Natural killer cell treated with Interleukin-12 subunit alpha and Interleukin-12 subunit beta and Interleukin-15 and Interleukin-18, amount 100 ng/mL, for 72 hours (primary cell): ENCODE measurements around the gene VIPAS39. TPM values are rescaled to one million over a fixed set of nuclear protein-coding genes. Genes with fewer than 3 reads are reported as not detected.

Experiments
- ATAC-seq, 2 donors: fragments of 150-1000 bp; cut with Tn5 transposase in 1 of 2; sonication (Bioruptor Pico), chemical (Tn5 transposase) in 1 of 2; 2 replicates each; pipeline ENCODE4 v1.10.0; 2021
- DNase-seq: peaks from one replicate; pipeline ENCODE4 v3.0.0; 2022; ENCODE audit warnings: low spot score
- H3K27ac Mint-ChIP-seq, 2 donors: 1 replicate in 1 of 2; 2 replicates in 1 of 2; pipeline ENCODE4 v1.8.0; 2022; ENCODE audit warnings: mixed read lengths in 2 of 2, mild to moderate bottlenecking in 1 of 2, moderate library complexity in 1 of 2
- H3K27me3 Mint-ChIP-seq, 2 donors: 1 replicate in 1 of 2; 2 replicates in 1 of 2; pipeline ENCODE4 v1.8.0; 2022; ENCODE audit warnings: mixed read lengths in 2 of 2
- H3K36me3 Mint-ChIP-seq: one replicate; pipeline ENCODE4 v1.8.0; 2022; ENCODE audit warnings: mixed read lengths
- H3K4me1 Mint-ChIP-seq, 2 donors: 1 replicate in 1 of 2; 2 replicates in 1 of 2; pipeline ENCODE4 v1.8.0; 2022; ENCODE audit warnings: low read depth in 2 of 2, mixed read lengths in 2 of 2, mild to moderate bottlenecking in 1 of 2
- H3K4me3 Mint-ChIP-seq: one replicate; pipeline ENCODE4 v1.8.0; 2022; ENCODE audit warnings: mixed read lengths
- H3K9me3 Mint-ChIP-seq: 2 replicates; pipeline ENCODE4 v1.8.0; 2022; ENCODE audit warnings: mixed read lengths
- total RNA-seq, 2 donors: library from RNA; stranded (reverse); gene quantifications; one replicate each; pipeline ENCODE4 v1.2.3, GENCODE V29; 2022

VIPAS39 gene
- total RNA-seq, 2 donors from 2014 or later: 19.0 to 22.0 TPM

DNA sequence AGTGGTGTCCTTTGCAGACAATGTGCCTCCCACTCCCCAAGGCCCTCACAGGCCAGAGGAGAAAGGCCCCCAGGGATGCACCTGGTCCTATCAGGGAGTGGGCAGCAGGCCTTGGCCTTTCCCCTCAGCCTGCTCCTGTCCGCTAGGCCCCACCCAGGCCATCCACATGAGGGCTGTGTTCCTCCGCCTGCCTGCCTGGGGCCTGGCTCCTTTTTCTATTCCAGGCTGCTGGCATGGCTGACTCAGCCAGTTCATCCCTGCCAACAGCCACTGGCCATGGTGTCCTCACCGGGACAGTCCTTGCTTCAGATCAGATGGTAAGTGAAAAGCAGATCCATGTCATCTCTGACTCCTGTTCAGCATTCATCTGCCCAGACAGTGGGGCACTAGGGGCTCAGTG is 27.9 kb upstream of the VIPAS39 start:
- no peak overlapping the region for H3K4me3 Mint-ChIP-seq
- no peaks in the 10 kb centered on the region for H3K36me3 Mint-ChIP-seq
- DNase-seq (no peak), ATAC-seq (peak; percentile 11 to 51)
- no peaks in the 10 kb centered on the region for H3K9me3 Mint-ChIP-seq
- H3K27ac Mint-ChIP-seq: no peak overlapping the region
- no peaks in the 10 kb centered on the region for H3K27me3 Mint-ChIP-seq
- no peaks in the 10 kb centered on the region for H3K4me1 Mint-ChIP-seq

DNA sequence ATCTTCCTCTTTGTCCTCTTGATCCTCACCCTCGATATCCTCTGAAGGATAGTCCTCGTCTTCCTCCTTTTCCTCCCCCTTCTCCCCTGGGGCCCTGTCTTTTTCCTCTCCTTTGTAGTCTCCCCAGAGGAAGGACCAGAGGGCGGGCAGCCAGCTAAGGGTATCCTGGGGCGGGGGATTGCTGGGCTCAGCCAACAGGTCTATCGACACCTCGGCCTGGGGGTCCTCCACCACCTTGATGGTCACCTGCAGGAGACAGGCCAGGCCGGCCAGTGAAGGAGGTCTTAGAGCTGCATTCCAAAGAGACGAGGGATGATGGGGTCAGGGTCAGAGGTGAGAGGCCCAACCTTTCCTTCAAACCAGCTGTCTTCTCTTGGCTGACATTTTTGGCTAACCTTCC is 25.0 kb upstream of the VIPAS39 start:
- Mint-ChIP-seq H3K27me3 (no peaks in the 10 kb centered on the region), H3K9me3 (no peaks in the 10 kb centered on the region), H3K4me3 (no peak overlapping the region), H3K36me3 (no peaks in the 10 kb centered on the region), H3K4me1 (no peaks in the 10 kb centered on the region), H3K27ac (peak overlapping the region in 1 of 2 donors; percentile 55)
- ATAC-seq (no peak), DNase-seq (no peak)

DNA sequence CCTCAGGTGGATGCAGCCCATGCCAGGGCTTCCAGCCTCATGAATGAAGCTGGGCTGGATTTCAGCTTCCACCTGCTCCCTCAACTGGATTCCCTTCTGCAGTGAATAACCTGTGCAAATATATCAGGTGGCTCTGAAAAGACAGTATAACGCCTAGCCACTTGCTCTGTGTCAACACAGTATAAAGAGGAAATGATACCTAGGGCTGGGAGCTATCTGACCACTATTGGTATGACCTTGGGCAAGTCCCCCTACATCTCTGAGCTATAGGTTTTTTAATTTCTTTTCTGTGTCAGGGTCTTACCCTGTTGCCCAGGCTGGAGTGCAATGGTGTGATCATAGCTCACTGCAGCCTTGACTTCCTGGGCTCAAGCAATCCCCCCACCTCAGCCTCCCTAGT is 21.4 kb upstream of the VIPAS39 start:
- Mint-ChIP-seq H3K9me3 (no peaks in the 10 kb centered on the region), H3K36me3 (no peaks in the 10 kb centered on the region), H3K4me3 (no peak overlapping the region), H3K27me3 (no peaks in the 10 kb centered on the region), H3K27ac (no peak overlapping the region), H3K4me1 (no peaks in the 10 kb centered on the region)
- ATAC-seq (no peak), DNase-seq (no peak)

DNA sequence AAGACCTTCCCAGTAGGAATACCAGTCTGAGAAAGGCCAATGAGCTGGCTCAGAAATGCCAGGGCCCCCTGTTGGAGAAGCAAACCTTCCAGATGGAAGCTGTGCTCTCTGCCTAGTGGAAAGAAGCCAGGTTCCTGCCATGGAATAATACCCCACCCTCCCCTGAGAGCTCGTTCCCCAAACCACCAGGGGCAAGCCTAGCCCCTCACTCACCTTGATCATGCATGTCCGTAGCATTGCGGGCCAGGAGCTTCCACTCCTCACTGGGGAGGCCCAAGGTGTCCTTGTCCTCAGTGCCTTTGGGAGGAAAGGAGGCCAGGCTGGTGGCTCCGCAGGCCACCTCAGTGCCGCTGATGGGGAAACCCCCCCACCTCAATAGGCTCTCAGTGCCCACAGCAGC is 20.6 kb upstream of the VIPAS39 start:
- no peaks in the 10 kb centered on the region for H3K27me3 Mint-ChIP-seq

DNA sequence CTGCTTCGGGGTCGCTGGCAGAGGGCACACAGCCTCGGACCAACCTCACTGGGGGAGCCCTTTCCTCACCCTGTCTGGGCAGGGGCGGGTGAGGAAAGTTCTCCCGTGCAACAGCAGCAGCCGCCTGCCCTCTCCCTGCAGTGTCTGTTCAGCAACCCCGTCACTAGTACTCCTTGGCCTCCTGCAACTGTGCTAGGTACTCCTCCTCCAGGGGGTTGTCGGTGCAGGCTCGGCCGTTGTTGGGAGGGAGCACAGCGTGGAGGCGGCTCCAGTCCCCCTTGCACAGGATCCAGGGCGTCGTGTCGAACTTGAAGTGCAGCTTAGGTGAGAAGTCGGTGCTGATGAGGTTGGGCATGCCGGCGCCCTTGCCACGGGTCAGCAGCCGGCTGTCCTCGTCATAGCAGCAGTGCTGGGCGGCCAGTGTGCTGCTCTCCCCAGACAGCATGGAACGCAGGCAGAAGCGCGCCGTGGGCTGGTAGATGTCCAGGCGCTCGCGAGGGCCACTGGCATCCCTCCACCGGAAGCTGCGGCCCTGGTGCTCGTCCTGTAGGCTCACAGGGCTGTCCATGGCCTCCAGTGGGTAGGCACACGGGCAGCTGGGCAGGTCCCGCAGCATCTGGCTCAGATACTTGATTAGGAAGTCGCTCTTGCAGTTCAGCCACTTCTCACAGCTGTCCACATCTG is 18.2 kb upstream of the VIPAS39 start:
- ATAC-seq: peak; percentile 8 to 37
- no peak overlapping the region for H3K4me3 Mint-ChIP-seq
- H3K27ac Mint-ChIP-seq: no peak overlapping the region
- no peaks in the 10 kb centered on the region for H3K36me3 Mint-ChIP-seq
- DNase-seq: no peak
- H3K4me1 Mint-ChIP-seq: no peaks in the 10 kb centered on the region
- H3K9me3 Mint-ChIP-seq: no peaks in the 10 kb centered on the region
- no peaks in the 10 kb centered on the region for H3K27me3 Mint-ChIP-seq

More for the DNA sequence above, 20.6 kb upstream of the VIPAS39 start:
- no peak overlapping the region for H3K4me3 Mint-ChIP-seq
- H3K4me1 Mint-ChIP-seq: no peaks in the 10 kb centered on the region
- H3K9me3 Mint-ChIP-seq: no peaks in the 10 kb centered on the region
- ATAC-seq (no peak), DNase-seq (no peak)
- no peaks in the 10 kb centered on the region for H3K36me3 Mint-ChIP-seq
- H3K27ac Mint-ChIP-seq: no peak overlapping the region

DNA sequence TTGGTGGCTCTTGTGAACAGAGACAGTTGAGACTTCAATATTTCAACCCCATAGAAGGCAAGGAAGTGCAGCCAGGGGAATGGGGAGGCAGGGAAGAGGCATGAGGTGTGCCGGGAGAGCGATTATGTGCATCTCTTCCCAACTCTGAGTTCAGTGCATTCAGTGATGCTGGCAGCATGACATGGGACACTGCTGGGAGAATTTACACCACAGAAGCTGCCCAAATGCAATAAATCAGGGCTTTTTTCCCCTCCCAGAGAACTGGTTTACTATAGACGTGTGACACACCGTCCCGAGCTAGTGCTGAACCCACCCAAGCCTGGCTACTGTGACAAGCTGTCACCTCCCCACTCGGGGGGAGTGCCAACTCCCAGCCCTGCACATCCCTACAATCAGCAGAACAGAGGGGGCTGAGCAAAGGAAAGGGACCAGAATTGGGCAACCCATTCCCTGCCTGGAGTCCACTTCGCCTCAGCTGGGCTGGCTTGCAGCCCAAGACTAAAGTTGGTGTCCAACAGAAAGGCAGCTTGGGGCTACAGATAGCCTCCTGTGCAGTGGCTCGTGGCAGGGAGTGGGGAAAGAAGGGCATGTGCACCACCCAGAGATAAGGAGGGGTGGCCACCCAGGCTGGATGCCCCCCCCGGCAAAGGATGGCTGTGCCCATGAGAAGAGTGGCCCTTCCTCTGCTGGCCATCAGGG is 17.2 kb upstream of the VIPAS39 start:
- H3K36me3 Mint-ChIP-seq: peaks cover under 1% of the 10 kb centered on the region

DNA sequence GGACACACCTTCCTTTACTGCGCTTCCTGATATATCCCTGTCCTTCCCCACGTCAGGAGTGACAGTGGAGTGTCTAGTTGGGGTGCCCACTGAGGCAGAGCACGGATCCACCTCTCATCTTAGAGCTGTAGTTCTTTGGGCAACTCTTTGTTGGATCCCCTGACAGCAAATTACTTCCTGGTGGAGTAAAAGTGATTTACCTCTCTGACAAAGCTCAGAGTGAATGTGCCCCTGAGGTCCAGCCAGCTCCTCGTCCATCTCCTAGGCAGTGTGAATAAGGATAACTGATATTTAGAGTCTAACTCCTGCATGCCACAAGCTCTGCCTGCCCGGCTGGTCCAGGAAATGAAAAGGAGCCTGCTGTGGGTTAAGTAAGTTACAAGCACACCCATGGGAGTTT is 16.5 kb upstream of the VIPAS39 start:
- no peak overlapping the region for H3K4me3 Mint-ChIP-seq
- no peaks in the 10 kb centered on the region for H3K4me1 Mint-ChIP-seq
- peaks cover 7% of the 10 kb centered on the region for H3K36me3 Mint-ChIP-seq
- H3K27me3 Mint-ChIP-seq: no peaks in the 10 kb centered on the region
- H3K27ac Mint-ChIP-seq: no peak overlapping the region
- ATAC-seq (no peak), DNase-seq (no peak)
- H3K9me3 Mint-ChIP-seq: no peaks in the 10 kb centered on the region

More for the DNA sequence above, 17.2 kb upstream of the VIPAS39 start:
- DNase-seq: no peak
- Mint-ChIP-seq H3K27ac (no peak overlapping the region), H3K4me3 (no peak overlapping the region), H3K27me3 (no peaks in the 10 kb centered on the region), H3K9me3 (no peaks in the 10 kb centered on the region), H3K4me1 (no peaks in the 10 kb centered on the region)
- no peak for ATAC-seq

DNA sequence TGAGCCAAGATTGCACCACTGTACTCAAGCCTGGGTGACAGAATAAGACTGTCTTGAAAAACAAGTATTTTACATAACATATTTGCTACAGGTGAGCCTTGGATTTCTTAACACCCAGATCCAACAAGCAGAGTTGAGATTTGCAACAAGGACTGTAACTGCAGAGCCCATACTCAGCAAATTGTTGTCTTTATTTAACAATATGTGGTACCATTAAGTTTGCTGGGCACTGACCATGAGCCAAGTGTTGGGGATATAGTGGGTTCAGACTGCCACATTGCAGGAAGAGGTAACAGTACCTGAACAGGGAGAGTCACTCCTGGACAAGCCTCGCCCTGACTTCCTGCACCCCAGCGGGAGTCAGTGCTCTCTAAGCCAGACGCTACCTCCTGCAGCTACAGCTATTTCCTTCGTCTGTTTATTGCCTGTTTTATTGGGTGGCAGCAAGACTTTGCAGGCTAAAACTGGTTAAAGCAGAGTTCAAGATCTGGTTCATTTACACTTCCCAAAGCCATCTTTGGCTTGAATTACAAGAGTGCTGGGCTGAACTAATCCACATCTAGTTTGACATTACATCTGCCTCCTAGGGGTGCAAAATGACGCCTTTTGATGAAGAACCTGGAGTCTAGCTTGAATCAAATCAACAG is 12.9 kb upstream of the VIPAS39 start:
- DNase-seq (no peak), ATAC-seq (no peak)
- Mint-ChIP-seq H3K4me3 (no peak overlapping the region), H3K27ac (no peak overlapping the region), H3K9me3 (no peaks in the 10 kb centered on the region), H3K27me3 (no peaks in the 10 kb centered on the region), H3K4me1 (no peaks in the 10 kb centered on the region), H3K36me3 (peaks cover 19% of the 10 kb centered on the region)

DNA sequence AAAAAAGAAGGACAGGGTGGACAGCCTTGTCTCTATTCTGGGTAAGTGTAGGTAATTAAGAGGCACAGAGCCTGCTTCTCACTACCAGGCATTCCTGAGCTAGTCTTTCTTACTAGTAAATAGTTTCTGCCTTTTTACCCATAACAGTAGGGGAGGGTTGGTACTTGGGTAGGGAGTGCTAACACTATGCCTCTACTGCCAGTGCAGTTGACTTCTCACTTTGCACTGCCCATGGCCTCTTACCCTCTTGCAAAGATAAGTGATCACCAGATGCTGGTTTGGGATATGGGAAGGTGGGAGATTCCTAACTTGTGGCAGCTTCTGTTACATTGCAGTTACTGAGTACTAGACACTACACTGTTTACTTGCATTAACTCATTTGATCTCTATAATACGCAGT is 12.1 kb upstream of the VIPAS39 start:
- no peaks in the 10 kb centered on the region for H3K27me3 Mint-ChIP-seq
- no peak overlapping the region for H3K27ac Mint-ChIP-seq
- ATAC-seq (no peak), DNase-seq (no peak)
- H3K4me1 Mint-ChIP-seq: no peaks in the 10 kb centered on the region
- no peaks in the 10 kb centered on the region for H3K9me3 Mint-ChIP-seq
- H3K4me3 Mint-ChIP-seq: no peak overlapping the region
- peaks cover 27% of the 10 kb centered on the region for H3K36me3 Mint-ChIP-seq

DNA sequence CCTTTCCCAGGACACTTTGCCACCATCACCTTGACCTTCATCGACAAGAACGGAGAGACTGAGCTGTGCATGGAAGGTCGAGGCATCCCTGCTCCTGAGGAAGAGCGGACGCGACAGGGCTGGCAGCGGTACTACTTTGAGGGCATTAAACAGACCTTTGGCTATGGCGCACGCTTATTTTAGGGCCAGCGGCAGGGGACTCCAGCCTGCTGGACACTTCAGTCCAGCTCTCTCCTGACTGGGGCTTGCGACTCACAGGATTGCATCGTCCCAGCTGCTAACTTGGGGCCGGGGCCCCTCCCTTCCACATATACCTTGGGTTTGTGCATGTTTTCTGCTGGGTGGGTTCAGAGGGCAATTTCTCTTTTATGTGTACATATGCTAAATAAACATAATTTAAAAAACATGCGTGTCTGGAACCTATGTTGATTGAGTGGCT is 11.7 kb upstream of the VIPAS39 start:
- ATAC-seq (no peak), DNase-seq (no peak)
- no peaks in the 10 kb centered on the region for H3K4me1 Mint-ChIP-seq
- peaks cover 27% of the 10 kb centered on the region for H3K36me3 Mint-ChIP-seq
- H3K27ac Mint-ChIP-seq: no peak overlapping the region
- no peak overlapping the region for H3K4me3 Mint-ChIP-seq
- H3K27me3 Mint-ChIP-seq: no peaks in the 10 kb centered on the region
- H3K9me3 Mint-ChIP-seq: no peaks in the 10 kb centered on the region

DNA sequence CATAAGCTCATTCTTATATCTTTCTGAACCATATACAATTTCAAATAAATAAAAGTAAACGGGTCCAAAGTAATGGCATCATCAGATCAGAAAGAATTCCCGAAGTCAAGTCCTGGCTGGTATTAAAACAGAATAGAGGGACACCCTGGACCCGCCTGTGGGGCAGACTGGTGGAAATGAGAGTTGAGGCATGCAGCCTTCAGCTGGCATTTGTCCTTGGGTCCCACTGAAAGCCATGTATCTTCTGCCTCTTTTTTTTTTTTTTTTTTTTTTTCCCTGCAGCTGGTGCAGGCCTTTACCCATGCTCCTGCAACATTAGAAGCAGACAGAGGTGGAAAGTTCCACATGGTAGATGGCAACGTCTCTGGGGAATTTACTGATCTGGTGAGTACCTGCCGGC is 10.4 kb upstream of the VIPAS39 start:
- no peak overlapping the region for H3K27ac Mint-ChIP-seq
- H3K36me3 Mint-ChIP-seq: peaks cover 27% of the 10 kb centered on the region
- H3K27me3 Mint-ChIP-seq: no peaks in the 10 kb centered on the region
- no peaks in the 10 kb centered on the region for H3K9me3 Mint-ChIP-seq
- DNase-seq (no peak), ATAC-seq (no peak)
- no peak overlapping the region for H3K4me3 Mint-ChIP-seq
- peaks cover 0 to 3% of the 10 kb centered on the region in 2 donors for H3K4me1 Mint-ChIP-seq

DNA sequence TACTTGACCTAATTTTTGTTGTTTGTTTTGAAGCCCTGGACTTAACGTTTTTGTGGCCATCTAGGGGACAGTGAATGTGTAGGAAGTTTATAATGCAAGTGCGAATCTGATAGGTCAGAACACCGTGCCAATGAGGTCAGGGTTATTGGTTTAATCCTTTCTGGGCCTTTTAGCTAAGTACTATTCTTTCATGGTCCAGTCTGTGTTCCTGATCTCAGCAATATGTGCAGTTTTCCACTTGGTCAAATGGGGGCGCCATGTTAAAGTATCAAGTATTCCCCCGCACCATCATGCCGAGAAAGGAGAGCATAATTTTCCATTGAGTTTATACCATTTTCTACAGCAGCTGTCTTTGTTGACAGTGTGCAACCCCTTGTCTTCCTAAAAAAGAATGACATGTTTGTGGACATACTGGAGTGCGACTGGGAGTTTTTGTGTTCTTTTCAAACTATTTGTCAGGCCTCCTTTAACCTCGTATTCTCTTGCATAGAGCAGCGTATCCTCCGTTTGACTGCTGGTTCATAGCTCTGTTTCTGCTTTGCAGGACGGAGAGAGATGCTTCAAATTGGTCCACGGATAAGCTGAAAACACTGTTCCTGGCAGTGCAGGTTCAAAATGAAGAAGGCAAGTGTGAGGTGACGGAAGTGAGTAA is 1.8 kb upstream of the VIPAS39 start:
- H3K9me3 Mint-ChIP-seq: no peaks in the 10 kb centered on the region
- peak overlapping the region; percentile 98 for H3K27ac Mint-ChIP-seq
- no peaks in the 10 kb centered on the region for H3K27me3 Mint-ChIP-seq
- H3K4me3 Mint-ChIP-seq: peak overlapping the region; percentile 100
- H3K4me1 Mint-ChIP-seq: peaks cover 36 to 41% of the 10 kb centered on the region in 2 donors
- DNase-seq (peak; percentile 70), ATAC-seq (no peak)
- H3K36me3 Mint-ChIP-seq: peaks cover 36% of the 10 kb centered on the region

DNA sequence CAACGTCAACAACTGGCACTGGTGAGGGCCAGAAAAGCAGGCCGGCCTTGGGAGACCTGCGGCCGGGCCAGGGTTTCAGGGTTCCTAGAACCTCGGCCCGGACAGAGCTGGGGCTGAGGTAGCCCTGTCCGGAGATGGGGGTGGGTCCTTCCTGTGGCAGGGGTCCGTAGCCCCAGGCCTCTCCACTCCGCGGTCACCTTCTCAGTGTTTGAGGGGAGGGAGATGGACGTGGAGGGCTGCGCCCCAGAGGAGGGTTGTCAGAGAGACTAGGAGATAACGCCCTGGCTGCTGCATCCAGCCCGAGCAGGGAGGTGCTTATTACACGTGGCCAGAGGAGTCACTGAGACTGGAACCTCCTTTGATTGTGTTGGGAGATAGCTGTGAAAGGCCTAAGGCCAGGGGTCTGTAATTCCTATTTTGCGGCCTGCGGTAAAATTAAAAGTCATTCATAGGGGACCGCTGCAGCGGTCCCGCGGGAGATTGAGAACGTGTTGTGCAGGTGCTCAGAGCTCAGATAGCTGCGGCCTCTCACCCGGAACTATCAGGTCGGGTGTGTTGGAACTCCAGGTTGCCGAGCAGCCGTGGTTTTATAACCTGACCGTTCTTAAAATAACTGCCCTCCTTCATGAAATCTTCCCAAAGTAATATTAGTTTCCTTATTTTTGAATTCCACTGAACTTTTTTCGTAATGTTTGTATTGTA is 999 bp upstream of the VIPAS39 start:
- Mint-ChIP-seq H3K4me3 (peak overlapping the region; percentile 100), H3K27ac (peak overlapping the region; percentile 98), H3K4me1 (peaks cover 34 to 41% of the 10 kb centered on the region in 2 donors), H3K9me3 (no peaks in the 10 kb centered on the region), H3K27me3 (no peaks in the 10 kb centered on the region), H3K36me3 (peaks cover 37% of the 10 kb centered on the region)
- no peak for DNase-seq
- peak; percentile 1 to 12 for ATAC-seq
